Endothelial cell of umbilical vein (primary cell): Measurements from ENCODE around the gene TMPRSS11E. TPM values are rescaled to one million over a fixed set of nuclear protein-coding genes. Genes with fewer than 3 reads are reported as not detected.

ENCODE experiments used
- Bru-seq: library from RNA; stranded (reverse); fragments of 400-500 nt; gene quantifications from one replicate; lab custom pipeline; 2021; lab: Mats Ljungman, UMichigan
- BruChase-seq, 2 experiments: library from RNA; stranded (reverse); fragments of 400-500 nt; gene quantifications; one replicate each; lab custom pipeline; 2021; lab: Mats Ljungman, UMichigan
- BruUV-seq: library from RNA; stranded (reverse); fragments of 400-500 nt; replicated peaks from 2 replicates; lab custom pipeline; 2021; lab: Mats Ljungman, UMichigan
- CTCF ChIA-PET: fragments of 300-600, 350-600 bp; sonication (Branson Sonifier 250); formaldehyde crosslinking; loops from one replicate; lab custom pipeline; 2021; ENCODE audit warnings: antibody characterized with exemption, inconsistent platforms; lab: Charles Lee
- POLR2A ChIA-PET: fragments of 300-600, 350-600 bp; sonication (Branson Sonifier 250); formaldehyde crosslinking; loops from one replicate; lab custom pipeline; 2021; ENCODE audit warnings: antibody characterized with exemption, inconsistent platforms; lab: Charles Lee
- DNase-seq: peaks from one replicate; pipeline ENCODE4 v3.0.0-alpha.2; 2011; ENCODE audit warnings: low read depth, low spot score
- FAIRE-seq: peaks from 2 replicates; lab custom pipeline; 2011; peaks lifted over from hg19 to GRCh38; lab: Jason Lieb, UNC
- H2AFZ ChIP-seq: 2 replicates; pipeline ENCODE4 v1.6.0; 2012; ENCODE audit warnings: low read depth, low read length, control low read depth, inconsistent platforms
- H3K27ac ChIP-seq: 2 replicates; pipeline ENCODE4 v1.5.1; 2011; ENCODE audit warnings: low read depth, mild to moderate bottlenecking, control low read depth, low read length, moderate library complexity; ENCODE audit not compliant: insufficient read depth
- H3K27me3 ChIP-seq, 2 experiments: 2 replicates each; pipeline versions ENCODE4 v1.6.0 to v1.6.1; 2011; ENCODE audit warnings: low read length in 2 of 2, mixed read lengths in 1 of 2; ENCODE audit not compliant: control insufficient read depth in 2 of 2, insufficient read depth in 2 of 2
- H3K36me3 ChIP-seq, 2 experiments: 2 replicates in 1 of 2; 3 replicates in 1 of 2; pipeline ENCODE4 v1.5.1; 2011; ENCODE audit warnings: low read length in 2 of 2, mild to moderate bottlenecking in 1 of 2, moderate library complexity in 1 of 2; ENCODE audit not compliant: control insufficient read depth in 2 of 2, insufficient read depth in 2 of 2; ENCODE audit errors: extremely low read depth in 1 of 2
- H3K4me1 ChIP-seq: 3 replicates; pipeline ENCODE4 v1.5.1; 2011; ENCODE audit warnings: mild to moderate bottlenecking, low read length; ENCODE audit not compliant: control insufficient read depth, insufficient read depth; ENCODE audit errors: extremely low read depth
- H3K4me2 ChIP-seq: 2 replicates; pipeline ENCODE4 v1.6.1; 2011; ENCODE audit warnings: low read length, control low read depth, mixed read lengths; ENCODE audit not compliant: insufficient read depth
- H3K4me3 ChIP-seq, 3 experiments: fragments of 200-600 bp in 1 of 3; sonication (generic), shearing (Covaris generic) in 1 of 3; replicated peaks in 1 of 3; 2 replicates each; pipeline ENCODE4 v1.5.1; 2011 to 2016; ENCODE audit warnings: control low read depth in 3 of 3, low read length in 3 of 3, mild to moderate bottlenecking in 2 of 3, inconsistent platforms in 1 of 3, low read depth in 1 of 3, moderate library complexity in 1 of 3; ENCODE audit not compliant: insufficient read depth in 1 of 3
- H3K79me2 ChIP-seq: 2 replicates; pipeline ENCODE4 v1.6.0; 2012; ENCODE audit warnings: low read length, inconsistent platforms; ENCODE audit not compliant: control insufficient read depth, insufficient read depth
- H3K9ac ChIP-seq: replicated peaks from 2 replicates; pipeline ENCODE3; 2011; ENCODE audit warnings: low read length, control low read depth; ENCODE audit not compliant: insufficient read depth; ENCODE audit errors: extremely low read depth
- H3K9me1 ChIP-seq: replicated peaks from 3 replicates; pipeline ENCODE4 v1.6.0; 2011; ENCODE audit warnings: mild to moderate bottlenecking, low read length; ENCODE audit not compliant: control insufficient read depth, insufficient read depth; ENCODE audit errors: extremely low read depth
- H3K9me3 ChIP-seq: replicated peaks from 2 replicates; pipeline ENCODE4 v1.5.1; 2012; ENCODE audit warnings: low read length, inconsistent platforms; ENCODE audit not compliant: control insufficient read depth, insufficient read depth
- H4K20me1 ChIP-seq: replicated peaks from 2 replicates; pipeline ENCODE3; 2011; ENCODE audit warnings: mild to moderate bottlenecking, low read length; ENCODE audit not compliant: control insufficient read depth, insufficient read depth; ENCODE audit errors: extremely low read depth
- EZH2 ChIP-seq: IDR thresholded peaks from 2 replicates; pipeline ENCODE4 v1.6.1; 2012; ENCODE audit warnings: borderline replicate concordance, low read depth, mild to moderate bottlenecking, moderate library complexity, low read length, inconsistent platforms; ENCODE audit not compliant: severe bottlenecking
- FOS ChIP-seq: IDR thresholded peaks from 2 replicates; pipeline ENCODE4 v1.6.1; 2011; ENCODE audit warnings: mild to moderate bottlenecking, low read length, moderate library complexity, borderline replicate concordance; ENCODE audit not compliant: insufficient read depth
- GATA2 ChIP-seq: IDR thresholded peaks from 2 replicates; pipeline ENCODE4 v1.7.0; 2011; ENCODE audit warnings: low read depth, mild to moderate bottlenecking, moderate library complexity, mixed read lengths, low read length; ENCODE audit not compliant: insufficient read length, insufficient read depth
- JUN ChIP-seq: IDR thresholded peaks from 2 replicates; pipeline ENCODE4 v1.6.1; 2011; ENCODE audit warnings: borderline replicate concordance, low read depth; ENCODE audit not compliant: insufficient read length, insufficient read depth
- MYC ChIP-seq: IDR thresholded peaks from one replicate; pipeline ENCODE4 v1.6.1; 2011; ENCODE audit warnings: mild to moderate bottlenecking, low read depth, low read length
- POLR2A ChIP-seq: IDR thresholded peaks from 2 replicates; pipeline ENCODE4 v1.6.1; 2012; ENCODE audit warnings: low read depth, mild to moderate bottlenecking, control low read depth, low read length
- POLR2AphosphoS5 ChIP-seq: IDR thresholded peaks from 2 replicates; pipeline ENCODE4 v1.6.1; 2012; ENCODE audit warnings: low read depth, mild to moderate bottlenecking, control low read depth, low read length, moderate library complexity; ENCODE audit not compliant: insufficient read depth
- dilution Hi-C: fragments of 300-500 bp; cut with MboI; formaldehyde crosslinking; loops from one replicate; pipeline ENCODE4 v1.15.0; 2019; ENCODE audit warnings: low sequenced_read_pairs; ENCODE audit not compliant: extremely low pct_ligation_motif_present
- intact Hi-C: fragments of 100-400 bp; cut with micrococcal nuclease; formaldehyde crosslinking; loops from one replicate; pipeline ENCODE4 v1.10.0; 2022
- long read RNA-seq: library from polyadenylated mRNA; stranded (forward); transcript quantifications from one replicate; pipeline ENCODE4 v2.0.0, GENCODE V29; 2021
- polyA minus RNA-seq, 3 experiments: library from RNA; depleted of rRNA, polyadenylated mRNA; stranded (reverse); fragments of >200 nt; gene quantifications; 1 replicate in 1 of 3; 2 replicates in 2 of 3; pipeline ENCODE4 v1.2.3, GENCODE V29; 2011
- polyA plus RNA-seq, 4 experiments: library from polyadenylated mRNA; depleted of rRNA in 3 of 4; stranded (reverse) in 3 of 4; unstranded in 1 of 4; fragments of >200 nt; gene quantifications; 2 replicates each; pipeline versions ENCODE4 v1.2.1 to v1.2.3, GENCODE V29; 2011 to 2012; ENCODE audit warnings: missing spikeins in 1 of 4
- total RNA-seq: library from RNA; stranded (reverse); gene quantifications from 2 replicates; pipeline ENCODE4 v1.2.3, GENCODE V29; 2021
- TF ChIP-seq, protein P1 (sequence below), 2 donors: IDR thresholded peaks; 1 replicate in 1 of 2; 2 replicates in 1 of 2; pipeline ENCODE4 v1.5.1; 2011; ENCODE audit warnings: low read length in 2 of 2, mild to moderate bottlenecking in 2 of 2, moderate library complexity in 2 of 2, control low read depth in 1 of 2, inconsistent platforms in 1 of 2, low read depth in 1 of 2; ENCODE audit not compliant: insufficient read depth in 1 of 2; ENCODE audit errors: extremely low read depth in 1 of 2
- TF ChIP-seq, protein P2 (sequence below): IDR thresholded peaks from 2 replicates; pipeline ENCODE4 v1.6.1; 2011; ENCODE audit not compliant: insufficient read depth, insufficient read length

Gene TMPRSS11E, protein sequence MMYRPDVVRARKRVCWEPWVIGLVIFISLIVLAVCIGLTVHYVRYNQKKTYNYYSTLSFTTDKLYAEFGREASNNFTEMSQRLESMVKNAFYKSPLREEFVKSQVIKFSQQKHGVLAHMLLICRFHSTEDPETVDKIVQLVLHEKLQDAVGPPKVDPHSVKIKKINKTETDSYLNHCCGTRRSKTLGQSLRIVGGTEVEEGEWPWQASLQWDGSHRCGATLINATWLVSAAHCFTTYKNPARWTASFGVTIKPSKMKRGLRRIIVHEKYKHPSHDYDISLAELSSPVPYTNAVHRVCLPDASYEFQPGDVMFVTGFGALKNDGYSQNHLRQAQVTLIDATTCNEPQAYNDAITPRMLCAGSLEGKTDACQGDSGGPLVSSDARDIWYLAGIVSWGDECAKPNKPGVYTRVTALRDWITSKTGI
- total RNA-seq (not detected in 2 replicates), polyA plus RNA-seq (not detected in 2 replicates), polyA minus RNA-seq (not detected in 2 replicates), Bru-seq, nascent RNA (not detected), BruChase-seq, experiment 1, labeled RNA remaining after a 6-hour chase (percentile 2 among the genes with signal in this experiment), BruChase-seq, experiment 2, labeled RNA remaining after a 2-hour chase (not detected)
- polyA plus RNA-seq (2011; cell fraction: cytosol; rRNA removed), result not detected in 2 replicates
- polyA plus RNA-seq (2011; cell fraction: nucleus; rRNA removed), result not detected in 2 replicates
- polyA plus RNA-seq (2012), result not detected in 2 replicates
- polyA minus RNA-seq (2011; cell fraction: cytosol; rRNA and poly(A)+ RNA removed), result not detected
- not detected in 2 replicates for polyA minus RNA-seq (2011; cell fraction: nucleus; rRNA and poly(A)+ RNA removed)
- long read RNA-seq, result 0 reads

DNA sequence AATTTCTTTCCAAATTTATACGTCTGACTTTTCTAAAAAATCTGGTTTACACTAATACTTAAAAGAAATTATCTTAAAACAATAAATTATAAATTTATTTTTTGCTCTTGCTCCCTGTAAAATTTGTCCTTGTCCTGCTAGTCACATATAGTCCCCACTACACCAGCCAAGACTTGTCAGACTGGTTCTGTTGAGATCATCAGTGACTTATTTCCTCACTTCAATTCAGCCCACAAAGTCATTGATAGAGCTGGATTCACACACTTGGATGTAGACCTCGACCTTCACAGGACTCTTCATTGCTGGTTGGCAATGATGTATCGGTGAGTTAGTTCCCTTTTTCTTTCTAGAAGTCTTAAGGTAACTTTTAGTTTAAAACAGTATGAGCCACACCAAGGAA, at the start of gene TMPRSS11E:
Gene TMPRSS11E (plus strand): TSS at position 263 of the 400 bp plus-strand sequence. CDS start 50 bp downstream, at position 313.
- H3K27ac ChIP-seq, result no peak within 1 kb of the TSS
- no peak within 1 kb of the TSS for H3K9ac ChIP-seq
- no peak within 1 kb of the TSS for H2AFZ ChIP-seq
- FAIRE-seq (no peak), DNase-seq (no peak)
- no peaks in the 10 kb centered on the region for H3K4me1 ChIP-seq
- no peaks in the 10 kb centered on the region for H3K27me3 ChIP-seq
- no peaks in the 10 kb centered on the region for H4K20me1 ChIP-seq
- H3K36me3 ChIP-seq, result no peaks in the 10 kb centered on the region
- intact Hi-C loops (no loop called here), dilution Hi-C loops (no loop called here)
- CTCF ChIA-PET, result no interaction called here
- H3K79me2 ChIP-seq, result no peaks in the 10 kb centered on the region
- POLR2A ChIA-PET, result no interaction called here
- H3K4me2 ChIP-seq, result no peak within 1 kb of the TSS
- no TSS peak for BruUV-seq
- TF ChIP-seq FOS, result no peak
- TF ChIP-seq POLR2AphosphoS5, result no peak
- no peak within 1 kb of the TSS for H3K4me3 ChIP-seq
- H3K9me1 ChIP-seq, result no peaks in the 10 kb centered on the region
- H3K9me3 ChIP-seq, result no peaks in the 10 kb centered on the region

DNA sequence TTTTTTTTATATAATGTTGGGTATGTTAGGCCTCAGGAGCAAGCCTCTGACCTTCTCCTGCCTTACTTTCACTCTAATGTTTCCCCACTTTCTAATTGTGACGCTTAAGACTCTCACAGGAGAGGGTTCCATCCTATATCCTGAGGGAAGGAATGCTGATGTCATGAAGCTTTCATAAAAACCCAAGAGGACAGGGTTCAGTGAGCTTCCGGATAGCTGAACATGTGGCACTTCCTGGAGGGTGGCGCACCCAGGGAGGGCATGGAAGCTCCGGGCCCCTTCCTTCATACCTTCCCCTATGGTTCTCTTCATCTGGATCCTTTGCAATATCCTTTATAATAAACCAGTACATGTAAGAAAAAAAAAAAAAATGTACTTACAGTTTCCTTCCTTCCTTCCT, 48.0 kb upstream of the TMPRSS11E start:
- H3K79me2 ChIP-seq, result no peaks in the 10 kb centered on the region
- no peak overlapping the region for H3K9ac ChIP-seq
- no peaks in the 10 kb centered on the region for H3K4me1 ChIP-seq
- no peak overlapping the region for H3K4me2 ChIP-seq
- no TSS peak for BruUV-seq
- H4K20me1 ChIP-seq, result no peaks in the 10 kb centered on the region
- no peaks in the 10 kb centered on the region for H3K36me3 ChIP-seq
- ChIA-PET POLR2A (no interaction called here), CTCF (no interaction called here)
- DNase-seq (no peak), FAIRE-seq (no peak)
- H2AFZ ChIP-seq, result no peak overlapping the region
- no peak overlapping the region for H3K4me3 ChIP-seq
- intact Hi-C loops (no loop called here), dilution Hi-C loops (no loop called here)
- no peaks in the 10 kb centered on the region for H3K9me1 ChIP-seq
- no peaks in the 10 kb centered on the region for H3K27me3 ChIP-seq
- no peaks in the 10 kb centered on the region for H3K9me3 ChIP-seq
- no peak for TF ChIP-seq MYC
- no peak for TF ChIP-seq POLR2AphosphoS5
- no peak for TF ChIP-seq POLR2A
- TF ChIP-seq GATA2, result no peak
- TF ChIP-seq EZH2, result no peak
- TF ChIP-seq JUN, result no peak
- TF ChIP-seq FOS, result no peak
- TF ChIP-seq, protein P1, sequence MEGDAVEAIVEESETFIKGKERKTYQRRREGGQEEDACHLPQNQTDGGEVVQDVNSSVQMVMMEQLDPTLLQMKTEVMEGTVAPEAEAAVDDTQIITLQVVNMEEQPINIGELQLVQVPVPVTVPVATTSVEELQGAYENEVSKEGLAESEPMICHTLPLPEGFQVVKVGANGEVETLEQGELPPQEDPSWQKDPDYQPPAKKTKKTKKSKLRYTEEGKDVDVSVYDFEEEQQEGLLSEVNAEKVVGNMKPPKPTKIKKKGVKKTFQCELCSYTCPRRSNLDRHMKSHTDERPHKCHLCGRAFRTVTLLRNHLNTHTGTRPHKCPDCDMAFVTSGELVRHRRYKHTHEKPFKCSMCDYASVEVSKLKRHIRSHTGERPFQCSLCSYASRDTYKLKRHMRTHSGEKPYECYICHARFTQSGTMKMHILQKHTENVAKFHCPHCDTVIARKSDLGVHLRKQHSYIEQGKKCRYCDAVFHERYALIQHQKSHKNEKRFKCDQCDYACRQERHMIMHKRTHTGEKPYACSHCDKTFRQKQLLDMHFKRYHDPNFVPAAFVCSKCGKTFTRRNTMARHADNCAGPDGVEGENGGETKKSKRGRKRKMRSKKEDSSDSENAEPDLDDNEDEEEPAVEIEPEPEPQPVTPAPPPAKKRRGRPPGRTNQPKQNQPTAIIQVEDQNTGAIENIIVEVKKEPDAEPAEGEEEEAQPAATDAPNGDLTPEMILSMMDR (IDR thresholded peaks at IDR 0.05; ENCODE audit: extremely low read depth in 1 of 2, insufficient read depth in 1 of 2, low read depth in 1 of 2, low read length in 2 of 2), result no peak
- TF ChIP-seq, protein P2, sequence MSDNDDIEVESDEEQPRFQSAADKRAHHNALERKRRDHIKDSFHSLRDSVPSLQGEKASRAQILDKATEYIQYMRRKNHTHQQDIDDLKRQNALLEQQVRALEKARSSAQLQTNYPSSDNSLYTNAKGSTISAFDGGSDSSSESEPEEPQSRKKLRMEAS, result no peak
- no peak overlapping the region for H3K27ac ChIP-seq
